Activated B cell treated with CpG ODN at 0.5 μM for 24 hours (primary cell): ENCODE data around the gene SRRM5. TPM values are rescaled to one million over a fixed set of nuclear protein-coding genes. Genes with fewer than 3 reads are reported as not detected.
A peak's percentile ranks its signal among the peaks of the same experiment; 100 is the strongest.

Source experiments
- ATAC-seq: fragments of 200-7000 bp; cut with Tn5 transposase; one replicate; pipeline ENCODE4 v1.10.0; 2021; ENCODE audit warnings: low read depth, mild to moderate bottlenecking, moderate library complexity
- CTCF ChIA-PET: fragments of 350-600 bp; sonication (Branson Sonifier 250); formaldehyde crosslinking; loops from one replicate; lab custom pipeline; 2021; ENCODE audit warnings: antibody characterized with exemption; lab: Charles Lee
- POLR2A ChIA-PET: fragments of 350-600 bp; sonication (Branson Sonifier 250); formaldehyde crosslinking; loops from one replicate; lab custom pipeline; 2021; ENCODE audit warnings: antibody characterized with exemption; lab: Charles Lee
- DNase-seq: peaks from one replicate; pipeline ENCODE4 v3.0.0; 2022
- H3K27ac Mint-ChIP-seq: one replicate; pipeline ENCODE4 v1.8.0; 2020; ENCODE audit warnings: mixed read lengths
- H3K27me3 Mint-ChIP-seq: one replicate; pipeline ENCODE4 v1.8.0; 2021; ENCODE audit warnings: mixed read lengths
- H3K36me3 Mint-ChIP-seq: one replicate; pipeline ENCODE4 v1.8.0; 2021; ENCODE audit warnings: low read depth, mixed read lengths
- H3K4me1 Mint-ChIP-seq: one replicate; pipeline ENCODE4 v1.8.0; 2021; ENCODE audit warnings: mixed read lengths
- H3K4me3 Mint-ChIP-seq: one replicate; pipeline ENCODE4 v1.8.0; 2020; ENCODE audit warnings: mild to moderate bottlenecking, mixed read lengths
- H3K9me3 Mint-ChIP-seq: one replicate; pipeline ENCODE4 v1.8.0; 2020; ENCODE audit warnings: mixed read lengths
- intact Hi-C: fragments of 100-400 bp; cut with micrococcal nuclease; formaldehyde crosslinking; loops from one replicate; pipeline ENCODE4 v1.15.1; 2024
- total RNA-seq: library from RNA; stranded (reverse); gene quantifications from 2 replicates; pipeline ENCODE4 v1.2.3, GENCODE V29; 2022
- TF ChIP-seq, protein P1 (sequence below): fragments of 200-600 bp; IDR thresholded peaks from one replicate; pipeline ENCODE4 v1.8.0; 2022; ENCODE audit warnings: antibody characterized with exemption, mild to moderate bottlenecking

SRRM5 gene
- total RNA-seq, 1 donor from 2014 or later: 0.29 TPM

DNA sequence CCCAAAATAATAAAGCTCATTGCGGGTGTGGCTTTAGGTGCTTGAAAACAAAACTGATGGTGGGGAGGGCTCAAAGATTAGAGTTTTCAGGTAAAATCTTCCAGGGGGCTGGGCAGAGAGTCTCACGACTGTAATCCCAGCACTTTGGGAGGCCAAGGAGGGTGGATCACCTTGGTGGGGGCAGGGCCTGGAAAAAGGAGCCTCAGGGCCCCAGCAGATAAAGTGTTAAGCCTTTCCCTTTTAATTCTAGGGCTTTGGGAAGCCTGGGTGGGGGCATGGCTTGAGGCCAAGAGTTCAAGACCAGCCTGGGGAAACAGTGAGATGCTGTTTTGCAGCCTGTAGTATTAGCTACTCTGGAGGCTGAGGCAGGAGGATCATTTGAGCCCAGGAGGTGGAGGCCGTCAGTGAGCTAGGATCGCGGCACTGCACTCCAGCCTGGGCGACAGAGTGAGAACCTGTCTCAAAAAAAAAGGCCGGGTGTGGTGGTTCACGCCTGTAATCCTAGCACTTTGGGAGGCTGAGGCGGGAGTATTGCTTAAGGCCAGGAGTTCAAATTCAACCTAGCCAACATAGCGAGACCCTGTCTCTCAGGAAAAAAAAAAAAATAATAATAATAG, 17.7 kb upstream of the SRRM5 start:
- H3K27me3 Mint-ChIP-seq: no peaks in the 10 kb centered on the region
- TF ChIP-seq, protein P1, sequence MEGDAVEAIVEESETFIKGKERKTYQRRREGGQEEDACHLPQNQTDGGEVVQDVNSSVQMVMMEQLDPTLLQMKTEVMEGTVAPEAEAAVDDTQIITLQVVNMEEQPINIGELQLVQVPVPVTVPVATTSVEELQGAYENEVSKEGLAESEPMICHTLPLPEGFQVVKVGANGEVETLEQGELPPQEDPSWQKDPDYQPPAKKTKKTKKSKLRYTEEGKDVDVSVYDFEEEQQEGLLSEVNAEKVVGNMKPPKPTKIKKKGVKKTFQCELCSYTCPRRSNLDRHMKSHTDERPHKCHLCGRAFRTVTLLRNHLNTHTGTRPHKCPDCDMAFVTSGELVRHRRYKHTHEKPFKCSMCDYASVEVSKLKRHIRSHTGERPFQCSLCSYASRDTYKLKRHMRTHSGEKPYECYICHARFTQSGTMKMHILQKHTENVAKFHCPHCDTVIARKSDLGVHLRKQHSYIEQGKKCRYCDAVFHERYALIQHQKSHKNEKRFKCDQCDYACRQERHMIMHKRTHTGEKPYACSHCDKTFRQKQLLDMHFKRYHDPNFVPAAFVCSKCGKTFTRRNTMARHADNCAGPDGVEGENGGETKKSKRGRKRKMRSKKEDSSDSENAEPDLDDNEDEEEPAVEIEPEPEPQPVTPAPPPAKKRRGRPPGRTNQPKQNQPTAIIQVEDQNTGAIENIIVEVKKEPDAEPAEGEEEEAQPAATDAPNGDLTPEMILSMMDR: no peak
- DNase-seq (no peak), ATAC-seq (no peak)
- peaks cover 58% of the 10 kb centered on the region for H3K4me1 Mint-ChIP-seq
- H3K27ac Mint-ChIP-seq: peak overlapping the region; percentile 3
- ChIA-PET POLR2A (interaction anchor here (0.6 to 3.4 kb wide), 13 partner anchors 9 to 155 kb away, joined by 3 to 28 read pairs (median 6); partner anchors contain the start of gene ZNF575), CTCF (interaction anchor here (0.7 to 5.4 kb wide), 18 partner anchors 10 to 216 kb away, joined by 3 to 92 read pairs (median 6); partner anchors contain the start of genes PHLDB3, PINLYP, XRCC1 and ZNF575)
- H3K9me3 Mint-ChIP-seq: no peaks in the 10 kb centered on the region
- peaks cover 44% of the 10 kb centered on the region for H3K36me3 Mint-ChIP-seq
- intact Hi-C loops: loop anchor here (1.0 to 10.0 kb wide), 3 partner anchors 39 to 191 kb away; partner anchors contain the start of gene KCNN4
- peak overlapping the region; percentile 32 for H3K4me3 Mint-ChIP-seq

DNA sequence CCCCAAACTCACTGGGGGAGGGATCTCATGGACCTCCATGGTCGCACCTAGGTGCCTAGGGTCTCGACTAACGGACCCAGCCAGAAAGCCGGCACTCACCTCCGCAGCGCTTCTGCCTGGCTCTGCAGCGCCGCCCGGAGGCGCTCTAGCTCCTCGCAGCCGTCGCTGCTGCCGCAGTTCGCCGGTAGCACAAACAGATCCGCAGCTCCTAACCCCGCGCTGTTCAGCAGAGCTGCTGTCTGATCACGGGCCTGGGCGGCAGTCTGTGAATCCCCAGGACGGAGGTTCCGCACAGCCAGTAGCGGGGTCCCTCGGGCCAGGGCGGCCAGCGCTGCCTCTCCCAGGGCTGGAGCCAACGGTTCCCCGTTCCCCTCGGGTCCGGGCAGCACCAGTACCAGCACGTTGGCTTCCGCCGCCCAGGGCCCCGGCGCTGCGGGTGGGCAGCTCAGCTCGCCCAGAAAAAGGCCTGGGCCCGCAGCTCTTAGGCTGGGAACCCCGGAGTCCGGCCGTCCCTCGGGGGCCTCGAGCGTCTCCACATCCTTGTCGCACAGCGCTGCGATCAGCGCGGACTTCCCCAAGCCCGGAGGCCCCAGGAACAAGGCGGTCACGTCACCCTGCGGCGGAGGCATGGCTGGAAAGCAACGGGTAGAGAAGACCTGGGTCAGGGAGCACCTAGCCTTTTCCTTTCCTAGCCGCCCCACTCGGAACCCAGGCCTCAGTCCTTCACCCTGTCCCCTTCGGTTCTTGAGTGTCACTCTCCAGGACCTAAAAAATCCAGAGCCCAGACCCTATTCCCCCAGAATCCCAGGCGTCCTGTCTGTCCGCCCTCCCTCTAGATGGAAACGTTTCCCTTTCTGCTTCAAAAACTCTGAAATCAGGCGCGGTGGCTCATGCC, 16.9 kb upstream of the SRRM5 start:
- Mint-ChIP-seq H3K4me3 (peak overlapping the region; percentile 98), H3K4me1 (peaks cover 52% of the 10 kb centered on the region), H3K27me3 (no peaks in the 10 kb centered on the region), H3K36me3 (peaks cover 50% of the 10 kb centered on the region), H3K27ac (peak overlapping the region; percentile 98), H3K9me3 (no peaks in the 10 kb centered on the region)
- POLR2A ChIA-PET: interaction anchor here (0.6 to 3.4 kb wide), 20 partner anchors 10 to 190 kb away, joined by 3 to 28 read pairs (median 5); partner anchors contain the start of genes PINLYP, XRCC1 and ZNF575
- TF ChIP-seq, protein P1: no peak
- ATAC-seq: peak; percentile 26
- CTCF ChIA-PET: interaction anchor here (0.7 to 5.4 kb wide), 22 partner anchors 10 to 215 kb away, joined by 3 to 92 read pairs (median 5); partner anchors contain the start of genes PHLDB3, PINLYP, XRCC1 and ZNF575
- intact Hi-C loops: loop anchor here (1.0 to 10.0 kb wide), 5 partner anchors 40 to 190 kb away; partner anchors contain the start of genes CADM4 and KCNN4
- peak; percentile 57 for DNase-seq

DNA sequence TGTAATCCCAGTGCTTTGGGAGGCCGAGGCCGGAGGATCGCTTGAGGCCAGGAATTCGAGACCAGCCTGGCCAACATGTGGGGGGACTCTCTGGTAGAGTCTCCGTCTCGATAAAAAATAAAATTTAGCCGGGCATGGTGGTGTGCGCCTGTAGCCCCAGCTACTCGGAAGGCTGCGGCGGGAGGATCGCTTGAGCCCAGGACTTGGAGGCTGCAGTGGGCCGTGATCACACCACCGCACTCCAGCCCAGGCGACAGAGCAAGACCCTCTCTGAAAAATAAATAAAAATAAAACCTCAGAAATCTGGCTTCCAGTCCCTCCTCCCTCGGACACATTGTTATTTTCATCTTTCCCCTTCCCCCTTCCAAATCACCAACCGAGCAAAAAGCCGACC, 16.3 kb upstream of the SRRM5 start:
- CTCF ChIA-PET: interaction anchor here (0.6 to 5.4 kb wide), 7 partner anchors 21 to 148 kb away, joined by 3 to 92 read pairs (median 8); partner anchors contain the start of genes PHLDB3, PINLYP, XRCC1 and ZNF575
- intact Hi-C loops: loop anchor here (1.0 to 10.0 kb wide), 3 partner anchors 42 to 189 kb away; partner anchors contain the start of genes CADM4 and KCNN4
- ATAC-seq (peak; percentile 19), DNase-seq (no peak)
- H3K4me1 Mint-ChIP-seq: peaks cover 46% of the 10 kb centered on the region
- POLR2A ChIA-PET: interaction anchor here (0.6 to 3.4 kb wide), 15 partner anchors 11 to 190 kb away, joined by 3 to 28 read pairs (median 4); partner anchors contain the start of genes KCNN4, PINLYP, SMG9 and XRCC1
- H3K4me3 Mint-ChIP-seq: peak overlapping the region; percentile 98
- TF ChIP-seq, protein P1: no peak
- H3K27ac Mint-ChIP-seq: peak overlapping the region; percentile 98
- peaks cover 51% of the 10 kb centered on the region for H3K36me3 Mint-ChIP-seq
- no peaks in the 10 kb centered on the region for H3K9me3 Mint-ChIP-seq
- no peaks in the 10 kb centered on the region for H3K27me3 Mint-ChIP-seq

DNA sequence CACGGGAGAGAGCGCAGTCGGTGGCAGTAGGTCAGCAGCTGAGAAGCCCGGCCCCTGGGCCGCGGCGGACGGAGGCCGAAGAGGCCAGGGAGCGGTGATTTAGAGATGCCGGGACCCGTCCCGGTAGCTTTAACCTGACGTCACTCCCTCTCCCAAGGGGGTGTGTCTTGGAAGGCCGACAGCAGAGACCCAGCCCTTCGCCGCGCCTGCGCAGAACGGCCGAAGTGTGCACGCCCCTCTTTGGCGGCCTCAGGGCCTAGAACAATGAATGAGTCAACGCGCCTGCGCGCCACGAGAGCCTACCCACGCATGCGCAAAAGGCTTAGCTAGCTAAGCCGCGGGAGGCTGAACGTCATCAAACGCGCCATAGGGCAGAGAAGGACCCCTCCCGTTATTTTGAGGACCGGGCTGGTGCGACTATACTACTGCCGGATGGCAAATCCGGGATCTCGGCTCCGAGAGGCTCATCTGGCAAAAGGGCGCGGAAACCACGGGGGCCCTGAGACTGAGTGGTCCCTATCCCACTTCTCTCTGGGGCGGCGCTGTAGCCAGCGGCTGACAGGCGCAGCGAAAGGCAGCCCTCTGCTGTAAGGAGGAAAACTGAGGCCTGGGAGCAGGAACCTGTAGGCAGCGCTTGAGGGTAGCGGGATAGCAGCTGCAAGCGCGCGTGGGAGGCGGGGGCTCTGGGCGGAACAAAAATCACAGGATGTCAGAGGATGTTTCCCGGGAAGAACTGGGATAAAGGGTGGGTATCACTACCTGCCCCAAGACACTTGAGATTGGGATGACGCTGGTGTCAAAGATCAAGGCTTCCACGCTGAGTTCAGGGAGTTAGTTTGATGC, 15.7 kb upstream of the SRRM5 start, which contains the start of the genes IRGQ and ZNF576:
IRGQ (minus strand) TSS at position 136 of the 843 bp plus-strand sequence. CDS start 796 bp downstream, outside the sequence.
ZNF576 (plus strand) TSS at position 597 of the 843 bp plus-strand sequence. CDS start 514 bp downstream, outside the sequence.
- Mint-ChIP-seq H3K36me3 (peaks cover 48% of the 10 kb centered on the region), H3K4me1 (peaks cover 42% of the 10 kb centered on the region)

More for the DNA sequence above, 15.7 kb upstream of the SRRM5 start, which contains the start of the genes IRGQ and ZNF576:
- H3K4me3 Mint-ChIP-seq: peak within 1 kb of the TSS; percentile 98
- ATAC-seq (peak; percentile 83), DNase-seq (peak; percentile 99)
- intact Hi-C loops: loop anchor here (1.0 to 10.0 kb wide), 9 partner anchors 21 to 189 kb away; partner anchors contain the start of genes CADM4, KCNN4, PINLYP and XRCC1
- H3K27me3 Mint-ChIP-seq: no peaks in the 10 kb centered on the region
- peak within 1 kb of the TSS; percentile 98 for H3K27ac Mint-ChIP-seq
- POLR2A ChIA-PET: interaction anchor here (0.6 to 3.4 kb wide), 18 partner anchors 12 to 189 kb away, joined by 3 to 28 read pairs (median 4); partner anchors contain the start of genes KCNN4, PINLYP, SMG9 and XRCC1
- no peaks in the 10 kb centered on the region for H3K9me3 Mint-ChIP-seq
- TF ChIP-seq, protein P1: no peak
- CTCF ChIA-PET: interaction anchor here (0.6 to 5.4 kb wide), 6 partner anchors 21 to 149 kb away, joined by 3 to 92 read pairs (median 16); partner anchors contain the start of genes PINLYP, XRCC1 and ZNF575
